ENCODE results near the gene PYCARD. TPM values are rescaled to one million over a fixed set of nuclear protein-coding genes. Genes with fewer than 3 reads are reported as not detected.

PYCARD gene
- 37.5 and 38.5 TPM in 2 replicates for total RNA-seq (2021)
- long read RNA-seq, transcript PYCARD-201 (3 exons, 990 nt) = major isoform, 23 of 33 reads
- long read RNA-seq, transcript PYCARD-202 (2 exons, 696 nt) = minor isoform, 5 of 33 reads
- long read RNA-seq, partial matches to known transcripts = 0 of 33 reads
- long read RNA-seq, other reads (novel, unspliced or antisense) = 3 of 33 reads

DNA sequence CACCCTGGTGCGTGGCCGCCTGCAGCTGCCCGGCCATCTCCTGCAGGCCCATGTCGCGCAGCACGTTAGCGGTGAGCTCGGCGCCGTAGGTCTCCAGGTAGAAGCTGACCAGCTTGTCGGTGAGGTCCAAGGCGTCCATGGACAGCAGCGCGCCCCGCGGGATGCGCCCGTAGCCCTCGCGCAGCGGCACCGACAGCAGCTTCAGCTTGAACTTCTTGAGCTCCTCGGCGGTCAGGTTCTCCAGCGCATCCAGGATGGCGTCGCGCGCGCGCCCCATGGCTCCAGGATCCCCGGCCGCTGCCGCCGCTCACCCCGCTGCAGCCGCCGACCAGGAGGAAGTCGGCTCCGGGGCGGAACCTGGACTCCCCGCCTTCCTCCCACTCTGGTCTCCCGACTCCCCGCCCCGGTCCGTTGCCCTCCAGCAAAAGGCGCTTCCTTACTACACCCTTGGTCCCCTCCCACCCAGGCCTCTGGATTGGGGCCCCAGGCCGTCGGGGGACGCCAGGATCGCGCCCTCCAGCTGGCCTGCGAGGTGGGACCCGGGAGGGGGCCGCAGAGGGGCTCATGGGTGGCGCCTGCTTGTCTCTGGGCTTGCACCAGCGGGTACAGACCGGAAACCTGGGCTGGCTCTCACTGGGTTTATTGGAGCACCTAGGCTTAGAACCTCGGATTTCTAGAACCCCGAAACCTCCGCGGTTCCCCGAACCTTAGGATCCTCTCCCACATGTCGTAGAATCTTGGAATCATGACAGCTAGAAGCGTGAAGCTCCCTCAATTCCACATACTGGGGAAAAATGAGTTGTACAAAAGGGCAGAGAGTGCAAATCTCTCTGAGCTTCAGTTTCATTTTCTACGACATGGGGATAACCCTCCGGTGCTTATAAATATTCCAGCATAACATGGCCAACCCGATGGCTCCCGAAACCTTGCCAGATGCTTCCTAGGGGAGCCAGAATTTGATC is at the start of gene PYCARD:
Gene PYCARD (minus strand): TSS at position 347 of the 962 bp plus-strand sequence. CDS start 70 bp downstream, at position 277.
- no peak within 1 kb of the TSS for H2BK20ac ChIP-seq (ENCODE audit: low read depth, low read length, poor library complexity, severe bottlenecking)
- H3K27ac ChIP-seq (ENCODE audit: insufficient read length, low read depth, low read length) = no peak within 1 kb of the TSS
- H2BK15ac ChIP-seq (ENCODE audit: low read depth, low read length) = no peak within 1 kb of the TSS
- no peaks in the 10 kb centered on the region for H3K27me3 ChIP-seq (ENCODE audit: insufficient read depth, low read length)
- H3K14ac ChIP-seq (ENCODE audit: insufficient read depth, low read length) = peak within 1 kb of the TSS; percentile 80
- Mint-ChIP-seq H3K27me3 (ENCODE audit: low read depth) (peaks cover 21% of the 10 kb centered on the region), H3K9me3 (no peaks in the 10 kb centered on the region; a peak in 1 of 5 replicates), H3K4me1 (peaks cover 16 to 23% of the 10 kb centered on the region in 2 experiments), H3K36me3 (ENCODE audit: insufficient read depth in 1 of 3, low read depth in 3 of 3) (peaks cover 1 to 20% (median 5%) of the 10 kb centered on the region in 3 experiments; a peak in 6 of 7 replicates), H3K4me3 (peak within 1 kb of the TSS; percentile 80), H3K27ac (peak within 1 kb of the TSS; percentile 42 to 96 (median 91); a peak in 4 of 7 replicates)
- H2BK5ac ChIP-seq (ENCODE audit: insufficient read length, low read length) = no peak within 1 kb of the TSS
- H2AFZ ChIP-seq (ENCODE audit: low read length) = no peak within 1 kb of the TSS
- H3K18ac ChIP-seq (ENCODE audit: insufficient read length, low read depth, low read length) = peak within 1 kb of the TSS; percentile 61
- no peak within 1 kb of the TSS for H2BK120ac ChIP-seq (ENCODE audit: low read depth, low read length, poor library complexity, severe bottlenecking)
- H3K79me2 ChIP-seq (ENCODE audit: insufficient read depth, low read length) = no peaks in the 10 kb centered on the region
- H4K8ac ChIP-seq (replicated peaks; ENCODE audit: insufficient read length, low read depth, low read length) = no peak within 1 kb of the TSS
- no peak within 1 kb of the TSS for H2AK5ac ChIP-seq (ENCODE audit: insufficient read length, low read length)
- no peak within 1 kb of the TSS for H3K56ac ChIP-seq (ENCODE audit: insufficient read length, low read depth, low read length)
- DNase-seq = peak; percentile 60
- no peak within 1 kb of the TSS for H3T11ph ChIP-seq (ENCODE audit: low read length)
- no peak for TF ChIP-seq CTCF (conservative IDR thresholded peaks at IDR 0.05)
- no peak within 1 kb of the TSS for H4K91ac ChIP-seq (ENCODE audit: insufficient read length, low read depth, low read length)
- no peaks in the 10 kb centered on the region for H3K79me1 ChIP-seq (ENCODE audit: insufficient read depth, low read depth, low read length, poor library complexity, severe bottlenecking)
- peak within 1 kb of the TSS; percentile 39 for H3K9ac ChIP-seq (ENCODE audit: extremely low read depth, insufficient read length, low read length)
- no peaks in the 10 kb centered on the region; the same call in 1 of the 2 replicates for H3K4me1 ChIP-seq (ENCODE audit: insufficient read depth, low read length)
- no CpG with 5 or more reads among the region's 69 CpGs for WGBS (ENCODE audit: extremely low coverage, insufficient read length, low lambda C conversion rate)
- no peaks in the 10 kb centered on the region for H3K9me3 ChIP-seq (ENCODE audit: control insufficient read depth, low read depth, low read length)
- no peak within 1 kb of the TSS for H4K5ac ChIP-seq (ENCODE audit: insufficient read length, low read depth, low read length)
- H3K4ac ChIP-seq (ENCODE audit: low read depth, low read length) = no peak within 1 kb of the TSS
- H3K4me2 ChIP-seq (ENCODE audit: insufficient read depth, insufficient read length, low read length) = peak within 1 kb of the TSS; percentile 77
- no peaks in the 10 kb centered on the region for H4K20me1 ChIP-seq (ENCODE audit: control insufficient read depth, insufficient read depth, insufficient read length)
- no peak within 1 kb of the TSS for H3K23ac ChIP-seq (ENCODE audit: insufficient read length, low read depth, low read length)
- H2BK12ac ChIP-seq (ENCODE audit: insufficient read length, low read depth, low read length) = no peak within 1 kb of the TSS
- peaks cover 15% of the 10 kb centered on the region for H3K23me2 ChIP-seq (ENCODE audit: insufficient read length, low read depth, low read length, poor library complexity, severe bottlenecking)

All from H9 (cell line).